IPS-NIHi11 (cell line): Measurements from ENCODE around the gene BAHD1.
"Not testable (repeated sequence)": the region's sequence is repeated elsewhere in the genome, so short reads cannot be mapped to it uniquely, and the experiment has no call there.

Experiments used
- DNase-seq: peaks from one replicate; pipeline ENCODE4 v3.0.0; 2012; ENCODE audit warnings: mixed read lengths, low spot score

Gene BAHD1

DNA sequence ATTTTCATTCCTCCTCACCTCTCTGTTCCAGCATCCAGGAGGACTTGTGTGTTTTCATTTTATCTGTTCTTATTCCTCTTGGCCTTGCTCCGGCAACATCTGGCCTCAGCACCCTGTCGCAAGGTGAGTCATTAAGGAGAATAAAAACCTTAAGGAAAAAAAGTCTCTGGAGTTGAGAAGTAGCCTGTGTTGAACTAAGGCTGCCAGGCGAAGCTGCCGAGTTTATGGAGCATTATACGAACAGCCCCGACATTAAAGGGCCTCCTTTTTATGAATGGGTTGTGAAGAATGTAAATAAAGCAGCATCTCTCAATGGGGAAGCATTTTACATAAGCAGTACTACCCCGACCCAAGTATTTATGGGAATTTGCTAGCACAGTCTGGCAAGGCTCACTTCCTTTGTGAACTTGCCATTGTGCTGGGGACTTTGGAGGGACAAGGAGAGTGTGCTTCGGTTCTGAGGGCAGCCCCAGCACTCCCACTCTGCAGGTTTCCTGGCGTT lies 4.7 kb downstream of the BAHD1 start:
- no peak for DNase-seq

DNA sequence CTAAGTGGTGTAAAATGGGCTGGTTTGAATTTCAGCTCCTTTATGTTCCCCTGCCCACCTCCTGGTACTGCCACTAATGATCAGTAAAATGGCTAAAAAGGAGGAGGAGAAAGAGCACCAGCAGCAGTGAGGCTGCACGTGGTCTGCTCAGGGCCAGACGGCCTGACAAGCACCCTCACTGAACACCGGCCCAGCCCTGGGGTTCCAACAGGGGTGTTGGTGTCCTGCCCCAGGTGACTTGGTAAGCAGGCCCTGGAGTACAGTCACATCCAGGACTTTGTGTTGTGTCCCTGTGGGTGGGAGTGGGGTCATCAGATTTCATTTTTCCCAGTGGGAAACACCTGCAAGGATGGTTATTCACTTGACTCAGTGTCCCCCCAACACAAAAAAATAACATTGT lies 5.4 kb downstream of the BAHD1 start:
- no peak for DNase-seq

- no peak for DNase-seq
Measured at GRCh38 chr15:40448354-40448753, 7.6 kb downstream of the BAHD1 start.

DNA sequence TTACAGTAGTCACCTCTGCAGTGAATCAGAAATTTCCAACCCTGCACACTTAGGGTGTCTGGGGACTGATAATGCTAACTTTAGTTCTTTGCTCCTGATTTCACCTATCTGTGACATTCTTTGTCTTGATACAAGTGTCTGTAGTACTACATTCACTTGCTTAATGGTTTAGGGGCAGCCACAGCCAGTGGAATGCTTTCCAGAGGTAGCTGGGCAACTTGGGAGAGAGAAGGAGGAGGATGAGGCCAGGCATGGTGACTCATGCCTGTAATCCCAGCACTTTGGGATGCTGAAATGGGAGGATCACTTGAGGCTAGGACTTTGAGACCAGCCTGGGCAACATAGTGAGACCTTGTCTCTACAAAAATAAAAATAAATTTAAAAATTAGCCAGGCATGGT lies 8.5 kb downstream of the BAHD1 start:
- DNase-seq = no peak

DNA sequence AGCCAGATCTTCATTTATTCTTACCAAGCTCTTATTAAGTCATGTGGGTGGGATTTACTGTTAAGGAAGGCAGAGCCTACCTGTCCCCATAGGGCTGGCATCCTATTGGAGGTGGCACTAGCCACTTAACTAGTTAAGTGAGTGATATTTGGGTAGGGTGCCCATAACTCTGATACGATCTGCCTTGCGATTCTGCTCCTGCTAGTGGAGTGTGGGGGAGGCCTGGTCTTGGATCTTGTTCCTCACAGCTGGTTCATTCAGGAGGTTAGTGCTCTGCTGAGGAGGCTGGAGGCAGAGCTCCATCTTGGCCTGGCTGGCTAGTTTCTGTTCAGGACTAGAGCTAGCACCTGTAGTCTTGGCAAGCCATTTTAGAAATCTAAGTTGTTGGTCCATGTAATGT lies 9.3 kb downstream of the BAHD1 start:
- no peak for DNase-seq

DNA sequence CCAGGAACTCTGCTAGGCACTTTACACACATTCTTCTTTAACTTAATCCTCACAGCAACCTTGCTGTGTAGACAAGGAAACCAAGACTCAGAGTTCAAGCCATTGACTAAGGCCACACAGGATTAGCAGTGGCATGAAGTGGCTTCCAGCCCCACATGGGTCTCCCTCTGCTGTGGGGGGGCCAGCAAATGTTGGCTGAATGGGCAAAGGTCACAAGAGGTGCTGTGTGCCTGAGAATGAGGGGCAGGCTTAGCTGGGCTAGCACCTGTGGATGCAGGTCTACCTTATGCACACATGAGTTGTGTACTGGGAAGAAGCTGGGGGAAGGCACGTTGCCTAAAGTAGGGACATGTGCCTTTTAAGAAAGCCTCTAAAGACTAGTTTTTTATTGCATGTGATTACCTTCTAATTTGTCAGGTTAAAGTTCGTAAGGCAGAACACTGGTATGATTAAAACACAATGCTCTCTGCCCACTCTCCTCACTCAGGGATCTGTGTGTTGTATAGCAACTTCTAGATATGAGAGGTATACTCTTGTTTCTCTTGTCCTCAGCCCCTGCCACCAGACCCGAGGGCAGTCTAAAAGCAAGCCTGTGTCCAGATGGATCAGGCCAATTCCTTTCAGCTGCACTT lies 10.9 kb downstream of the BAHD1 start:
- no peak for DNase-seq

DNA sequence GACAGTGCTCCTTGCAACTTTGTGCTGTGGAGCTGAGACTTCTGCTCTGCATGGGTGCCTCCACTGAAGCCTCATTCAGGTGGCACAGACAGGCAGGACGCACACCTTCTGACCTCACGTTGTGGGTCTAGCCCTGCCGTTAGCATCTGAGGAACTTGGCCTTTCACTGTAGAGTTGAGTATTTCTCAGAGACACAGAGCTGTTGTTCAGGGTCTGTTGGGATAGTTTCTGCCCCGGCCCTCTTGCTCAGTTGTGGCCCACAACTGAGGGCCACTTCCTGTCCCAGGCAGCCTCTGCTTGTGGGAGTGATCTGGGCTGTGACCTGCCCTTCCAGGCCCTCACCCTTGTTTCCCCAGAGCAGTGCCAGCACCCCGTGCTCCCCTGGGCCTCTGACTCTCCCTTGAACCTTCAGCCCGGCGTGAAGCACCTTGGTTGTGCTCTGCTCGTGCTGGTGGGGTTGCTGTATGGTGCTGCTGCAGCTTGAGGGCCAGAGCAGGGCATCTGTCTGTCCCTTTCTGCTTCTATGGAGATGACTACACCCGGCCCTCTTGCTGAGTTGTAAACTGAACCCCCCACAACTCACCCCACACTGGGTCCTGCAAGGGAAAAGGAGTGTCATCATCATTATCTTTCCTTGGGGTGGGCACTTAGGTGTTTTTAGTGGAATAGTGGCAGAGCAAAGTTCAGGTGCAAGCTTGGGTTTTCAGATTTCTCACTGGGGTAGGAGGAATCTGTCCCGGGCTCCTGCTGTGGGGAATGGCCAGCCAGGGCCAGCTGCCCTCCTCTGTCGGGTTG lies 11.7 kb downstream of the BAHD1 start:
- DNase-seq = no peak

DNA sequence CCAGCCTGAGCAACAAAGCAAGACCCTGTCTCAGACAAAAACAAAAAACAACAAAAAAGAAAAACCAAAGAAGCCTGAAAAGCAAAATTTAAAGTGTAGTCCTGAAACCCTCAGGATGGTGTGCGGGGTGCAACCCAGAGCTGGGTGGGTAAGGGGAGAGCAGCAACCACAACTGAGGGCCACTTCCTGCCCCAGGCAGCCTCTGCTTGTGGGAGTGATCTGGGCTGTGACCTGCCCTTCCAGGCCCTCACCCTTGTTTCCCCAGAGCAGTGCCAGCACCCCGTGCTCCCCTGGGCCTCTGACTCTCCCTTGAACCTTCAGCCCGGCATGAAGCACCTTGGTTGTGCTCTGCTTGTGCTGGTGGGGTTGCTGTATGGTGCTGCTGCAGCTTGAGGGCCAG lies 13.2 kb downstream of the BAHD1 start:
- DNase-seq = not testable (repeated sequence)

DNA sequence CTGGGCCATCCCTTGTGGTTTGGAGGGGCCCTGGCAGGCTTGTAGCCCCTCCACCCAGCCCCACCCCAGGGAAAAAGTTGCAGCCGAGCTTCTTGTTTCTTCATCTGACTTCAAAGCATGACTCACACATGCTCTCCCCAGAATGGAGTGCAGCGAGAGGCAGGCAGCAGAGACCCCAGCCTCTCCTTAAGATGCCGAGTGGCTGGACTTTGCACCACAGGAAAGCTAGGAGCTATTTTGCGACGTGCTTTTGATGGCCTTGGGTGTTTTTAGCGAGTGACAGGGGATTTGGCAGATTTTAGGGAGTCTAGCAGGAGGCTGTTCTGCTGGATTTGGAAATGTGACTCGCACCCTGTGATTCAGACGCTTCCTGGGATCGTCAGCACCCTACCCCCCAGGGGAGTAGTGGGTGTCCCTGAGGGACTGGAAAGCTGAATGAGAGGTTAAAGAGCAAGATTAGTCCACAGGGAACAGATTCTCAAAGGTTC lies 14.2 kb downstream of the BAHD1 start:
- no peak for DNase-seq

GRCh38 chr15:40456299-40456712 lies 15.6 kb downstream of the BAHD1 start:
- DNase-seq = no peak

- DNase-seq = no peak
Measured at GRCh38 chr15:40456738-40457137, 16.0 kb downstream of the BAHD1 start.

- no peak for DNase-seq
Measured at GRCh38 chr15:40458495-40459371, 18.0 kb downstream of the BAHD1 start.

- DNase-seq = no peak
Measured at GRCh38 chr15:40459391-40460015, 18.8 kb downstream of the BAHD1 start.

DNA sequence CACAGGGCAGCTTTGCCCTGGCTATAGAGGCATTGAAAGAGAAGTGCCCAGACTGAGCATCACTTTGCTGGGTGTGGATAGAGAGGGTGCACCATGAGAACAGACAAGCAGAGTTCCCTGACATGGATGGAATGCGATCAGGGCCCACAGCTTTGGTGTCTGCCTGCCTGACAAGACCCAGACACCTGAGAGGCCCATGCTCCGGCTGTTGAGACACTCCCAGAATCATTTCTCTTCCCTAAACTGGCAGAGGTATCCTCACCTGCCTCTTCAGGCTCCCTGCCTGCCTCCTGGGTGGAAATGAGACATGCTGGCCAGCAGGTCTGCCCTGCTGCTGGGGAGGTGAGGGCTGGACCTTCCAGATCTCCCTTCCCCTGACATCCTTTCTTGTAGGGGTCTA lies 19.7 kb downstream of the BAHD1 start:
- DNase-seq = no peak

DNA sequence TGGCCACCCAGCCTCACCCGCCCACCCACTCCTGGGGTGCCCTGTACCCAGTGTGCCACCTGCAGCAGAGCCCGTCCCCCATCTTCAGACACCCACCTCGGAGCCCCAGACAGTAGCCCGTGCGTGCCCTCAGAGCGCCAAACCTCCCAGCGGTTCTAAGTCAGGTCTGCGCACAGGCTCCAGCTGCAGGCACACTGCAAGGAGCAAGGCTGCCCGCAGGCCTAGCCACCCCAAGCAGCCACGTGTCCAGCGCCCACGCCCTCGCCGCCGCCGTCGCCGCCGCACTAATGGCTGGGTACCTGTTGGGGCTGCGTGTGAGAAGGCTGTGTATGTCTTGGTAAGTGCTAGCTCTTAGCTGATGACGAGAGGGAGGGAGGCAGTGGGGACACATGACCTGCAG lies 21.2 kb downstream of the BAHD1 start:
- no peak for DNase-seq

DNA sequence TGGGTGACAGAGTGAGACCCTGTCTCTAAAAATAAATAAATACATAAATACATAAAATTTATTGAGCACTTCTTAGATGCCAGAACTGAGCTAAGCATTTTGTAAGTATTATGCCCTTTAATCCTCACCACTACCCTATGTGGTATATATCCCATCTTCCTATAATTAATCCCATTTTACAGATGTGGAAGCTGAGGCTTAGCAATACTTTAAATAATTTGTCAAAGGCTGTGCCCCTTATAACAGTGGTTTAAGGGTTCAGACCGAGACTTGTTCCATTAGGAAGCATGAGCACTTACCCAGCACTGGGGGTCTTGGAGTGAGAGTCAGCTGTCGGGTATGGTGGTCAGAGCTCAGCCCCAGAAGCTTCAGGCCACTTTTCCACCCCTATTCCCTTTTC lies 22.5 kb downstream of the BAHD1 start:
- DNase-seq = no peak

DNA sequence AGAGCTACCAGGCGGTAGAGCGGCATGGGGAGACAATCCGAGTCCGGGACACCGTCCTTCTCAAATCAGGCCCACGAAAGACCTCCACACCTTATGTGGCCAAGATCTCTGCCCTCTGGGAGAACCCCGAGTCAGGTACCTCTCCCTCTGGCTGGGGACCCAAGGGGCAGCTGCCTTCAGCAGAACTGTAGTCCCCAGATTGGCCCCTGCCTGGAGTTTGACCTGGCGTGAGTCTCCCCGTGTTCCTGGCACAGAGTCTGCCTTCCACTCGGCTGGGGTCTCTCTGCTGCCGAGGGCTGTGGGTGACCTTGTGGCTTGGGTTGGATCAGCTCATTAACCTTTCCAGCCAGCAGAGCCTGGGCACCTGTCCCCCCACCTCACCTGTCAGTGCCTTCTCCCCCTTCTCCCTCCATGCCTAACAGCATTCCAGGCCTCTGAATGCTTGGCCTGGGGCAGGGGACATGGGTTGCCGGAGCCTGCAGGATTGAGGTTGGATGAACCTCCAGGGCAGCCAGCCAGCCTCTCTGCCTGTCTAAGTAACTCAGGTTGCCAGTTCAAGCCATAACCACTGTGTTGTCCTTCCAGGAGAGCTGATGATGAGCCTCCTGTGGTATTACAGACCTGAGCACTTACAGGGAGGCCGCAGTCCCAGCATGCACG lies 23.3 kb downstream of the BAHD1 start:
- DNase-seq = no peak

DNA sequence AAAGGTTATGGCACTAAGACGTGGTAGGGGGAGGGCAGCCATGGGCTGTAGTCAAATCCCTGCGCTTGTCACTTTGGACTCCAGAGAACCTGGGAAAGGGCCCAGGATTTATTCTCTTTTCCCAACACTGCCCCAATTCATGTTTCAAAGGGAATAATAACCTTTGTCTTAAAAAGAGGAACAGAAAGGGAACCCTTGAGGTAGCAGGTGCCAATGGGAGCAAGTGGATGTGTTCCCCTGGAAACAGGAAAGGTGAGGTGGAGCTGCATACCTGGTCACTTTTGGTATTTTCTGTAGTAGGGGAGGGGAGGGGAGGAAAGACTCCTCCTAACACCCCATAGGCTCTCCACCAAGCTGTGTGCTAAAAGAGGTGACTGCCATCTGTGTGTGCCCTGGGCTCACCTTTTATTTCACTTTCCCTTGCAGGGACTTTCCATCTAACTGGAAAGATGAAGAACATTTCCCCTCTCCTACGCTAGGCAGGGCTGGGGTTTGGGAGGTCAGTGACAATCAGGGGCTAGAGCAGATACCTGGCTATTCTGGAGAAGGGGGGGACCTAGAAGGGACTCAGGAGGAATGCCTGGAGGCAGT lies 23.9 kb downstream of the BAHD1 start:
- DNase-seq = no peak

DNA sequence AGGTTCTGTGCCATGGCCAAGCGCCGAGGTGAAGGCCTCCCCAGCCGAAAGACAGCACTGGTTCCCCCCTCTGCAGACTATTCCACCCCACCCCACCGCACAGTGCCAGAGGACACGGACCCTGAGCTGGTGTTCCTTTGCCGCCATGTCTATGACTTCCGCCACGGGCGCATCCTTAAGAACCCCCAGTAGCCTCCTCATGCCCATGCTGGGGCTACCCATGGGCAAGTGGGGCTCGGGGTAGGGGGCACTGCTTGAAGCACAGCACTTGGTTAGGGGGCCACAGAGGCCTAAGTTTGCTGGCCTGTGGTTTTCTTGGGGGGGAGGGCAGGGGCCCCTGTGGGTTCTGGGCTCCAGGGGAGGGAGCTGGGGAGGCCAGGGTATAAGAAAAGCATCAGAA lies 25.2 kb downstream of the BAHD1 start:
- DNase-seq = no peak

- no peak for DNase-seq
Measured at GRCh38 chr15:40466426-40467260, 25.9 kb downstream of the BAHD1 start.
